Measurements from ENCODE around the gene PLOD3.
A peak's percentile ranks its signal among the peaks of the same experiment; 100 is the strongest.

PLOD3 gene

DNA sequence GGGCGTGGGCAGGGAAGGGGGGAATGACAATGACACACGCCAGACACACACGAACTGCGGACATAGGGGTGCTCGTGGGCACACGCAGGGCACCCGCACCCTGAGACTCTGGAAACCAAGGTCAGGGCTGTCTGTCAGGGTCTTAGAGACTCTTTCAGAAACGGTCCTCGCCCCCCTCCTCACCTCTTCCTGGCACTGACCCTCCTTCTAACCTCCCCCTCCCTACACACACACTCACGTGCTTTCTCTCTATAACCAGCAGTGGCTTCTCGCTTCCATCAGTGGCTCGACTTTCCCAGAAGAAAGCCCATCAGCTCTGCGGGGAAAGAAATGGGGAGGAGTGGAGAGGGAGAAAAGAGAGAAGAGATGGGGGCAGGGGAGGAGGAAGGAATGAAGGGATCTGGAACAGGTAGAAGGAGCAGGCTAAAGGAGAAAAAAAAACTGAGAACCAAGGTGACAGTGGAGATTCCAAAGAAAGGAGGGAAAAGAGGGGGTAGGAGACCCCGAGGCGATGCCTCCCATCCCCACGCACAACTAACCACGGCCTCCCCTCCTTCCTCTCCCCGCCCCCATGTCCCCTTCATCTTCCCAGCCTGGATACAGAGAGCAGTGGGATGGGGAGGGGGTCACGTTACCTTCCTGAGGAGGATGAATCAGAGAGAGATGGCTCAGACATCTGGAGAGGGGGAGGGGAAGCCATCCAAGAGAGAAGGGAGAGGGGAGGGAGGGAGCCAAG, 50.3 kb downstream of the PLOD3 start:
- peak; percentile 97 for FAIRE-seq
- peak; percentile 79 for DNase-seq (ENCODE audit: low spot score)

GRCh38 chr7:101166648-101166908, 50.8 kb downstream of the PLOD3 start:
- DNase-seq (ENCODE audit: low spot score) = peak; percentile 57
- no peak for FAIRE-seq

DNA sequence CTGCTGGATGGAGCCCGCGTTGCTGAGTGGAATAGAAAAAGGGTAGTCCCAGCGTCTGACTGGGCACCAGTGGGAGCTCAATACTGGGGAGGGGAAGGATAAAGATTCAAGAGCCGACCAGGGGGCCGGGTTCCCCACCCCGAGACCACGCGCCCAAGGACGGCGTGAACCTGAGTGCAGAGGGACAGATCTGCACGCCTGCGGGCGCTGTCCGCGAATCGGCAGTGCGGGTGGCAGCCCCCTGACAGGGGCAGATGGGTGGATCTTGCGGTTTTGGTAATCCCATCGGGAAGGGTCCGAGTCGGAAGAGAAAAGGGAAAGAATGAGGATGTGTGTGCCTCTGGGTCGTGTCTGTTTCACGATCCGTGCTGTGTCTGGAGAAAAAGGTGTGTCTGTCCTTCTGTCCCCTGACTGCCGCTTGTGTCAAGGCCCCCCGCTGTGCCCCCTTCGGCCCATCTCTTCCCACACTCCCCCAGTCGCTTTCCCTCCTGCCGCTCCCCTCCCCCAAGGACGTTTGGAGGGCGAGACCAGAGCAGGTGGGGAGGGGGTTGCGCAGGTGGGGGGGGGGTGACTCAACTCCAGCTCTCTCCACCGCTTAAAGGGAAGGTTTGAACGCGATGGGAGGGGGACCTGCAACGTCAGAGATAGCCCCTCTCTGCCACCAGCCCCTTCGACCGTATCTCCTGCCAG, 51.3 kb downstream of the PLOD3 start:
- DNase-seq (ENCODE audit: low spot score) (no peak), FAIRE-seq (no peak)

GRCh38 chr7:101165075-101165957, 52.1 kb downstream of the PLOD3 start, which contains the start of gene VGF:
Gene VGF (minus strand): TSS chr7:101165569. CDS start chr7:101164843, 726 bp downstream.
- FAIRE-seq = peak; percentile 96
- peak; percentile 100 for DNase-seq (ENCODE audit: low spot score)

DNA sequence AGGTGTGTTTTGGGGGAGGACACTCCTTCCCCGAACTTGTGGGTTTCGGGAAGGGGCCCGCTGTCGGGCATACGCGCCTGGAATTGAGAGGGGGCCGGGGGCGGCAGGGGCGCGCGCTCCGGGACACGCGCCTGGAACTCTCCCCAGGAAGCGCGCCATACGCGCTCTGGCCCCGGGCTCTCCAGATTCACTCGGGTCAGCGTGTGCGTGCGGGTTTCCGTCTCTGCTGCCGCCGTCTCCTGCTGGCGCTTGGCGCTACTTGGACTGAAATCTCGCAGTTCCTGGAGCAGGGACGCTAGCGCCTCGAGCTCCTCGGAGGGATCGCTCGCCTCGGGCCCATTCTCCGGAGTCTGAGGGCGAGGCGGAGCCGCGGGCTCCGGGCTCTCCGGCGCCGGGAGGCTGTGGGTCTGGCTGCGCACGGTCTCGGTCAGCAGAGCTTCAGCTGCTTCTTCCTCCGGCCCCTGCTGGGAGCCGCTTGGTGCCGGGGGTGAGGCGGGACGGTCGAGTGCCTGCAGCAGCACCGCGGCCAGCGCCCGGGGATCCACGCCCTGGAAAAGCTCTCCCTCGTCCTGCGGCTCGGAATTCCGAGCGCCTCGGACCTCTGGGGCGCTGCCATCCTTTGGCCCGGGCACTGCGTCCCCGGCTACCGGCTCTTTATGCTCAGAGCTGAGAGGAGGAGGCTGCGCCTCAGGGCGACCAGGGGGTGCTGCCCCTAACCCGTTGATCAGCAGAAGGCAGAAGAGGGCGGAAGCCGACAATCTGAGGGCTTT, 53.1 kb downstream of the PLOD3 start:
- FAIRE-seq (peak; percentile 56), DNase-seq (ENCODE audit: low spot score) (peak; percentile 73)

GRCh38 chr7:101163279-101164070, 53.9 kb downstream of the PLOD3 start:
- peak; percentile 67 for DNase-seq (ENCODE audit: low spot score)

GRCh38 chr7:101162551-101163278, 54.7 kb downstream of the PLOD3 start:
- FAIRE-seq (peak; percentile 46), DNase-seq (ENCODE audit: low spot score) (peak; percentile 74)

More at GRCh38 chr7:101163279-101164070, 53.9 kb downstream of the PLOD3 start:
- peak; percentile 88 for FAIRE-seq

DNA sequence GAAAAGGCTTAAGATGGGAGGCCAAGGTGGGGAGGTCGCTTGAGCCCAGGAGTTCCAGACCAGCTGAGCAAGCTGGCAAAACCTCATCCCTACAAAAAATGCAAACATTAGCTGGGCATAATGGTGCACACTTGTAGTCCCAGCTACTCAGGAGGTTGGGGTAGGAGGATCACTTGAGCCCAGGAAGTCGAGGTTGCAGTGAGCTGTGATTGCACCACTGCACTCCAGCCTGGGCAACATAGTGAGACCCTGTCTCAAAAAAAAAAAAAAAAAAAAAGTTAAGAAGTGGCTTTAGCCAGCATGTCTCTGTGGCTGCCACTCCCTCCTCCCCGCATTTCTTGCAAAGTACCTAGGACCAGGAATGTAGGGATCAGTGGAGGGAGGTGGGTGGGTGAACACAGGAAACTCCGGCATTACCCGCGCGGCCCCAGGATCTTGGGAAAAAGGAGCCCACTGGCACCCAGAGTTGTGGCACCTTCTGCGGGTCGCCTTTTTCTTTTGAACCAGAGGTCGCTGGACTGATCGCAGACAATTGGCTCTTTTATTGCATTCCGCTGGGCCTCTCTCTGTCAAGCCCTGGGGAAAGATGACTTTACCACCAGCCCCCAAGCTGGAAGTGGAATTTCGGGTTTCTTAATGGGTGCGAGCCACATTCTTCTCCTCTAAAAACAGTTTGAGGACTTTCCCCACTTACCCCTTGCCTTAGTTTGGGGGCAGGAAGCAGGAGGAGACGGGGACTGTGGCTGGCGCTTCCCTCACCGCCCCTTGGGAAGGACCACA, 55.5 kb downstream of the PLOD3 start:
- DNase-seq (ENCODE audit: low spot score) (no peak), FAIRE-seq (no peak)

- DNase-seq (ENCODE audit: low spot score) (no peak), FAIRE-seq (no peak)
Measured at GRCh38 chr7:101160910-101161309, 56.5 kb downstream of the PLOD3 start.

GRCh38 chr7:101159696-101160674, 57.4 kb downstream of the PLOD3 start:
- FAIRE-seq = peak; percentile 94

GRCh38 chr7:101156866-101157589, 60.4 kb downstream of the PLOD3 start:
- DNase-seq (ENCODE audit: low spot score) (no peak), FAIRE-seq (no peak)

More at GRCh38 chr7:101159696-101160674, 57.4 kb downstream of the PLOD3 start:
- DNase-seq (ENCODE audit: low spot score) = peak; percentile 86

GRCh38 chr7:101156277-101156676, 61.1 kb downstream of the PLOD3 start:
- no peak for FAIRE-seq
- DNase-seq (ENCODE audit: low spot score) = no peak

Data from urothelium cell line (cell line).